GM18867 (cell line): ENCODE measurements around the gene PLPP2.

Source experiments
- ATAC-seq: cut with Tn5 transposase; IDR thresholded peaks from one replicate; pipeline ENCODE4 v1.9.1; 2021; ENCODE audit warnings: mild to moderate bottlenecking, moderate library complexity; ENCODE audit not compliant: unreplicated experiment

The PLPP2 gene

DNA sequence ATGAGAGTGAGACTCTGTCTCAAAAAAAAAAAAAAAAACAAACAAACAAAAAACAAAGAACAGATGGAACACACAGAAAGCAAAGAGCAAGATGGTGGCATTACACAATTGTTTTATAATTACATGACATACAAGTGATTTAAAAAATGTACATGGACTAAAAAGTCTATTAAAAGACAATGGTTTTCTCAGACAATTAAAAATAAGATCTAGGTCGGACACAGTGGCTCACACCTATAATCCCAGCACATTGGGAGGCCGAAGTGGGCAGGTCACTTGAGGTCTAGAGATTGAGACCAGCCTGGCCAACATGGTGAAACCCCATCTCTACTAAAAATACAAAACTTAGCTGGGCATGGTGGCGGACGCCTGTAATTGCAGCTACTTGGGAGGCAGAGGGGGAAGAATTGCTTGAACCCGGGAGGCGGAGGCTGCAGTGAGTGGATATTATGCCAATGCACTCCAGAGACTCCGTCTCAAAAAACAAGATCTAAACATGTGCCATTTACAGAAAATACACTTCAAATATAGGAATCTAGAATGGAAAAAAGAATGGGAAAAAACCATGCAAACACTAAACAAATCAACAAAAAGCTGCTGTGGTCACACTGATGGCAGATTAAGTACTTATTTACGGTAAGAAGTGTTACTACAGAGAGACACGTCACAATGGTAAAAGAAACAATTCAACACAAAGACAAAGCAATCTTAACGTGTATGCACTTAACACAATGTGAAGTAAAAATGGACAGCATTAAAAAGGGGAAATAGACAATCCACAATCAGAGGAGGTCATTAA is 26.7 kb upstream of the PLPP2 start:
- no peak for ATAC-seq

DNA sequence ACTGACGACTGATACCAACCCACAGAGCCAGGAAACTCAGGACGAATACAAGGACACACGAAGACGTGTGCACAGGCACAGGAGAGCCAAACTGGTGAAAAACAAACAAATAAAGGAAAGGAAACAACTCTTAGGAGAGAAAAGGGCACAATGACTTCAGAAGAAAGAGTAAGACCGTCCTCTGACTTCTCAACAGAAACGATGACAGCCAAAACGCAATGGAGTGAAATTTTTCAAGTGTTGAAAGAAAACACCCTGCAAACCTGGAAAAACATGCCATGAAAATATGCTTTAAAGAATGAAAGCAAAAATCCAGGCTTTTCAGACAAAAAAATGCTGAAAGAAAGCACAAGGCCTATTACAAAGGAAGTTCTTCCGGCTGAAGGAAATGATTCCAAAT is 24.6 kb upstream of the PLPP2 start:
- ATAC-seq, result no peak

DNA sequence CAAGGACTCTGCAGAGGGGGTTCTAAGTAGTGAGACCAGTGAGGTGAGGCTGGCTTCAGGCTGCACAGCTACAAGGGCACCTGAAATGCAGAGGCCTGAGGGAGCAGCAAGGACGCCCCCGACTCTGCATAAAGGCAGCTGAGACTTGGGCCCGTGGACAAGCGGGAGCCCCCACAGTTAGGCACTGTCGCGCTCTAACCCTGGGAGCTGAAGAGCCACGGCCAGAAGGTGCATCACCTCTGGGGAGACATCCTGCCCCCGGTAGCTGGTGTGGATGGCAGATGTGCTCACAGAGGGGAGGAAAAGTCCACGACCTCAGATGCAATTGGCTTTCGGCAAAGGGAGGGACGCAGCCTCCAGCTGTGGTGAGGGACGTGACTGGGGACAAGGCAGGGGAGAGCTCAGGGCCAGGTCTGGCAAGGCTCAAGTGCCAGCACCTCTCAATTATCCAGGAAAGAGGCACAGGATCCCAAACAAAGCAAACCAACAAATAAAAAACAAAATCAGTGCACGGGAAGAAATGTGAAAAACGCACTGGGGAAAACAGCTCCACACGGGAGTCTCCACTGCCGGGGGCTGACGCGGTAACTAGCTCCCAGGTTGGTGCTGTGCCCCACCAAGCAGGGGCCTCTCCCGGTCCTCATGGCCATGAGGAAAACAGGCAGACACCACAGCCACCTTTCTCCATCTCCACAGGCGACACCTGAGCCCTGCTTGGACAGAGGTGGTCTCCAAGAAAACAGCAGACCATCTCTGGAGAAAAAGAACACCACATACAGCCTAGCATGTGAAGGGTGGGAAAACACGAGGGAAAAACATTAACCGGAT is 23.0 kb upstream of the PLPP2 start:
- no peak for ATAC-seq

DNA sequence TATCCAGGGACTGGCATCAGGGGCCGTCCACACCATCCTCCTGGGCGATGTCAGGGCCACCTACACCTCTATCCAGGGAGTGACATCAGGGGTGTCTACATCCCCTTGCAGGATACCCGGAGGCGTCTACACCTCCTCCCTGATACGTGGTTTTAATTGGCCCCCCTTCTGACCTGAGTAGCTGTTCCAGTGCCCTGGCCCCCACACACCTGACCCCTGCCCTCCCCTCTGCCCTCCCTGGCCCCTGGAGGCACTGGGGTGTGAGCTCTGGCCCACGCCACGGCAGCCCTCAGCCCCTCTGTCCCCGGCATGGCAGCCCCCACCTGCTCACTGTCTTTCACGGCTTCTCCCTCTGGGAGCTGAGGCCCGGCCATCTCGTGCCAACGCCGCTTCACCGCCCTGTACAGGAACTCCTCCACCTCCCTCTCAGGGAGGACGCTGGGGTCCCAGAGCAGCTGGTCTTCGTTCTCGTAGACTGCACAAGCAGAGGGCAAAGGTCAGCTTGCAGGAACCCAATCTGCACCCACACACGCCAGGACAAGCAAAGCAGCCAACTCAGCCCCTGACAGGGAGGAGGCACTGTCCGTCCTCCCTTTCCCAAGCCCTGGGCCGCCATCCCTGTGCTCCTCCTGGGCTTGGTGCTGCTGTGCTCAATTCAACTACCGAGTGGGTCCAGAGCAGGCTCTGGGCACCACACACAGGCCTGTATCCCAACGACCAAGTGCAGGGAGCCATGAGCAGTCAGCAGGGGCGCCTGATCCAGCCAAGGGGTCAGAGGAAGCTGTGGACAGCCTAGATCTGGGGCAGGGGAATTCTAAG is 22.2 kb upstream of the PLPP2 start:
- ATAC-seq, result no peak

DNA sequence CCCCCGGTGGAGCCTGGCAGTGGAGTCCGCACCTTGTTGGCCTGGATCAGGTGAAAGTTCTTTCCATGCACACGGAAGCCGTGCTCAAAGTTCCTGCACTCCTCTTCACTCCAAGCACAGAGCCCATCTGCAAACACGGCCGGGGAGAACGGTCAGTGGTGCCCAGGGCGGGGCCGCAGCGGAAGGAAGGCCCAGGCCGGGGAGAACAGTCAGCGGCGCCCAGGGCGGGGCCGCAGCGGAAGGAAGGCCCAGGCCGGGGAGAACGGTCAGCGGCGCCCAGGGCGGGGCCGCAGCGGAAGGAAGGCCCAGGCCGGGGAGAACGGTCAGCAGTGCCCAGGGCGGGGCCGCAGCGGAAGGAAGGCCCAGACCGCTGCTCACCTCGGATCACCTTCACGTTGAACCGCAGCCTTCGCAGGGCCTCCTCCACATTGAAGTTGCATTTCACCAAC is 20.6 kb upstream of the PLPP2 start:
- no peak for ATAC-seq

DNA sequence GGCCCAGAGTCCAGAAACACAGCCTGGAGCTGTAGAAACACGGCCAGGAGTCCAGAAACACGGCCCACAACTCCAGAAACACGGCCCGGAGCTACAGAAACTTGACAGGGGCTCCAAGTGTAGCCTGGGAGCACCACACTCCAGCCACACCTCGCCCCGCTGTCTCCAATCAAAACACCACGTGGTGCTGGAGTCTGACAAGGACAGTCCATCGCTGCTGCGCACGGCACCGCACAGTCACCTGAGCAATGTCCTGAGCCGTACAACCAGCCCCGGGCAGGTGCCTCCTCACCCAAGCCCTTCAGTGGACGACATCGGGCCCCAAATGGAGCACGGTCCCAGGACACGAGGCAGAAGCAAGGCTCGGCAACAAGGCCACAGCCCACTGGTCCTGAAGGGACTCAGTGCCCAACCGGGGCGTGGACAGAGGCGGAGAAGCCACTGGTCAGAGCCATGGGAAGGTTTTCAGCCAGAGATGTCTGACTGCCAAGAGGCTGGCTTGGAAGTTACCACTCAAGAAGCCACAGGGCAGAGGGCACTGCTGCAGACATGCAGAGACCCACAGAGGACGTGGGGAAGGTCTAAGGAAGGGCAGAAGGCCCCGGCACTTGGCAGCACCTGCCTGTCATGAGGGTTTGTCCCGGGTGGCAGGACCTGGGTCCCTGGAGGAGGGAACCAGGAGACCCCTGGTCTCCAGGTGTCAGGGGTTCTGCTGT is 19.7 kb upstream of the PLPP2 start:
- ATAC-seq, result no peak

DNA sequence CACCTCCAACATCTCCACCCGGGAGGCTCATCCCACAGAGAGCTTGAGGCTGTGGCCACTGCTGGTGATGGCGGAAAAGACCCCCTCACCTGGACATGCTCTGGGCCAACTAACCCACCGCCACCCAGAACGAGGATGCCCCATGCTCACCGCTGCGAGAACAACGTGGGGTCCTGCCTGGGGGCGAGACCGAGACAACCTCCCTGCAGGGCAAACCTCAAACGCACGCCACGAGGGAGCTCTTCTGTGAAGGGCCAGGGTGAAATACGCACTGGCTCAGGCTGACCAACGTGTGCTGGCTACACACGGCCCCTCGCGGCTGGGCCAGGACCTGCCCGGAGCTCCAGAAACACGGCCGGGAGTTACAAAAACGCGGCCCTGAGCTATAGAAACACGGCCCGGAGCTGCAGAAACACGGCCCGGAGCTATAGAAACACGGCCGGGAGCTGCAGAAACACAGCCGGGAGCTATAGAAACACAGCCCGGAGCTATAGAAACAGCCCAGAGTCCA is 19.0 kb upstream of the PLPP2 start:
- no peak for ATAC-seq

DNA sequence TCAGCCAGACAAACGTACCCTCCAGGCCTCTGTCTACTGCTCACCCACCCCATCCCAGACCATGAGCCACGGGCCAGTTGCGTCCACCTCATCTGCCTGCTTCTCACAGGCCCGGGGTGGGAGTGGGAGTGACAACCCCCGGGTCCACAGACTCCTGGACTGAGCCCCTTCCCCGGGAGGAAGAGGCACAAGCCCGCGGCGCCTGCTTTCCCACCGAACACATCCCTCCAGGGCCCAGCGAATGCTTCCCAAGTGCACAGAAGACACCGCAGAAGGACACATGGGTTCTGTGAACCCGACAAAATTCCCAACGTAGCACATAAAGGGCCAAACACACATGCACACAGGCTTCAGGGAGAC is 18.0 kb upstream of the PLPP2 start:
- no peak for ATAC-seq

DNA sequence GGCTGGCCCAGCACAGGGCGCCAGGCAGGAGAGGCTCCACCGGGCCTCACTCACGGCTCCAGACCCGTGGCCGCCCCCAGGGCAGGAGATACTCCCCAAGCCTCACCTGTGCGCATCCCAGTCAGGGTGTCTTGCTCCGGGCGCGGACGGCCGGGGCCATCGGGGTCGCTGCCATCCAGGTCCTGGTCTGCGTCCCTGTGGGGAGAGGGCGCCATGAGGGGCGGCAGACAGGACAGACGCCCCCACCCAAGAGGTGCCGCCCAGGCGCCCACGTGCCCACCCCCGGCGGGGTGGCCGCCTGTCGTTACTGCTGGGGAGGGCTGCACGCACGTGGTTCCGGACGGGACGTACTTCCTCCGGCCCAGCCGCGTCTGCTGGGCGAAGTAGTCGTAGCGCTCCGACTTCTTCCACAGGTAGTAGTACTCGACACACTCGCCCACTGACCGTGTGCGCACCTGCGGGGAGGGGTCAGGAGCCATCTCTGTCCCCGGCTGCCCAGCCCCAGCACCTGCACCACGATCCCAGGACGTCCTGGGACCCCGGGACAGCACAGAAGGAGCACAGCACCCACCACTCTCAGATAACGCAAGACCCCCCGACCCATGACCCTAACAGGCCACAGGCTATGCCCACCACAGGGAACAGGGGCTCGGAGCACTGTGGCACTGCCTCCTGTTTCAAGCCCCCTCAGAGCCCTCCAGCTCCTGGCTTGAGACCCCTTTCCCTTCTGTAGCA is 17.4 kb upstream of the PLPP2 start:
- no peak for ATAC-seq

DNA sequence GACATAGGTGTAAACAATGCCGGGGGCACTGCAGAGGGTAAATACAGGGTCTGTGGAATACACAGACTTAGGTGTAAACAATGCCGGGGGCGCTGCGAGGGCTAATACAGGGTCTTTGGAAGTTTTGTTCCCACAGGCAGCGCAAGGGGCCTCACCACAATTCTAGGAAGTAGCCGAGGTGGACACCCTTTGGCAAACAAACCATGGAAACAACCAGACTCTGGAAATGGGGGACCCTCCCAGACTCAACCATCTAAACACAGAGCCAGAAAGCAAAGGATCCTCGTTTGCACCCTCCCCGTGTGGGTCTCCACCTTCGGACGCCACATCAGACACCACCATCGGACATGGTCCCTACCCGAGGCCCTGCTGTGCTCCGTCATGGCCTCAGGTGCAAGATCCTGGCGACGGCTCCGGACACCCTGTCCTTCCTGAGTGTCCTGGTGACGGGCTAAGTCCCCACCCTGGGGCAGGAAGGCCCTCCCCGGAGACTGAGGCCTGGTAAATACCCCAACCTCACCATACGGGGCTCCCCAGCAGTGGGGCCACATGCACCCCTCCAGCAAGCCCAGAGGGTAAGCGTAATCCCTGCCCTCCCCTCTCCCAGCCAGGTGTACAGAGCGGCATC is 16.7 kb upstream of the PLPP2 start:
- no peak for ATAC-seq

DNA sequence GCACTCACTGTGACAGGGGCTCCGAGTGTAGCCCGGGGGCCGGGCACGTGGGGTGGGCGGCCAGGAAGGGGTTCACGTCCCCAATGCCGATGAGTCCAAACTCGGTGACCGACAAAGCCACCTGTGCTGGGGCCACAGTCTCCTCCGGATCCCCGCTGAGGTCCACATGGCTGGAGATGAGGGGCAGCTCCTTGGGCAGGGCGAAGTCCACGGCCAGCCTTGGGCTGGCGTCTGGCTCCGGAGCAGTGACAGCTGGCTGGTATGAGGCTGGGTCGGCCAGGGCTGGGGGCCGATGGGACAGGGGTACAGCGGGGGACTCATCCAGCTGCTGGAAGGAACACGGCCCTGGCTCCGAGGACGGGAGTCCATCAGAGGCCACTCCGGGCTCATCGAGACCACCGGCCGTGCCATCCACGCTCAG is 15.9 kb upstream of the PLPP2 start:
- ATAC-seq, result no peak

DNA sequence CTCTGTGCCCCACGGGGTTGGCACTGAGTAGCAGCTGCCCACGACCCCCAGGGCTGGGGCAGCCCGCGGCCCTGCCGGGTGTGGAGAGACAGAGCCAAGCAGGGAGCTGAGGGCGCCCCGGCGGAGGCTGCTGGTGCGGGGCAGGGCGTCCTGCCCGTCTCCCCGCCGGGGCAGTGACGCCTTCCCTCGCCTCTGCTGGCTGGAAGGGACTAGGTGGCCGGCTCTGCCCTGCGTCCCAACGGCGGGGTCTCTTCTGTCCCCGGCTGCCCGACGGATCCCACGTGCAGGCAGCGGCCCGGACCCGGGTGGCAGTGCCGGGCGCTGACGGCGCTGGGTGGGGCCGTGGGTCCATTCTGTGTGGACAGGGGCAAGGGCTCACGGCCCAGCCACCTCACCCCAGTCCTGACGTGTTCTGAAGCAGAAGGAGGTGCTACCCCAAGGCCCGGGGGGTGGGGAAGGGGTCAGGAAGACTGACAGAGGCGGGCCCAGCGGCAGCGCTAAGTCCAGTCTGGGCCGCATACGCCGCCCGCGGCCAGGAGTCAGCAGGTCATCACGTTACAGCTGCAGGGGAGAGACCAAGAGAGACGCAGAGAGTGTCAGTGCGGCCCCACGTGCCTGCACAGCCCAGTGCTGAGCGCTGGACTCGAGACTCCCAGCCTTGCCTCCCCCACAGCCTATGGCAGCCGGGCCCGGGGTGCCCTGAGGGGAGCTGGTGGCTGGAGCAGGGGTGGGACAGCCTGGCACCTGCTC is 15.1 kb upstream of the PLPP2 start:
- ATAC-seq, result no peak

DNA sequence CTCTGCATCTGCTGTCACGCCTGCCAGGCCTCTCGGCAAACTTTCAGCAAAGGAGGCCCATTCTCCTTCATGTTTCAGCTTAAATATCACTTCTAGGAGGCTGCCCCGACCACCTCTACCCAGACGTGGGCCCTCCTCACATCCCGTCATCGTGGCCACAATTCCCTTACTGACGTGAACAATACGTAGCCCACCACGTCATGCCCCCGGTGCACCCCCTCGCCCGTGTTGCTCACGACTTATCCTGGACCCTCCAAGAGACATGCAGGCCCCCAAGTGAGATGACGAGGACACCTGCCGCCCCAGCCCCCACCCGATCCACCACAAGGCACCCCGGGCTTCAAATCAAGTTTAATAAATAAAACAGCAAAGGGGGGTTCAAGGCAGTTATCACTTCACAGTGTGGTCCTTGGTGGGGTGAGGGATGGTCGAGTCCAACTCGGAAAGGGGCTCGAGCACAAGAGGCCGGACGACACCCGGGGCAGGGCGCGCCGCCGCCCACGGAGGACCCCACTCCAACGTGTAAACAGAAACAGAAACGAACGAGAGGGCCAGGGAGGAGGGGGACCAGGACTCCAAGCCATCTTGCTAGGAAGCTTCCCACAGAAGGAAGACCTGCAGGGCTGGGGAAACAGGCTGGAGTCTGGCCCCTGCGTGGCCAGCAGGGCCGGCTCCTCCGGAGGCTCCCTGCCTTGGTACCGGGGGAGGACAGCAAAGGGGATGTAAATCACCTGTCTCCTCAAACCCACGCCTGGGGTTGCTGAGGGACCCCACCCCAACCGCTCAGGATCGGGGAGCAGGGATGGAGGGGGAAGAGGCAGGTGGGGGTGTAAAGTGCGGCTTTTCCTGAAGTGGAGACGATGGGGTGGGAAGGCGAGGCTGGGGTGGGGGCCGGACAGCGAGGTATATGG is 14.3 kb upstream of the PLPP2 start:
- no peak for ATAC-seq

DNA sequence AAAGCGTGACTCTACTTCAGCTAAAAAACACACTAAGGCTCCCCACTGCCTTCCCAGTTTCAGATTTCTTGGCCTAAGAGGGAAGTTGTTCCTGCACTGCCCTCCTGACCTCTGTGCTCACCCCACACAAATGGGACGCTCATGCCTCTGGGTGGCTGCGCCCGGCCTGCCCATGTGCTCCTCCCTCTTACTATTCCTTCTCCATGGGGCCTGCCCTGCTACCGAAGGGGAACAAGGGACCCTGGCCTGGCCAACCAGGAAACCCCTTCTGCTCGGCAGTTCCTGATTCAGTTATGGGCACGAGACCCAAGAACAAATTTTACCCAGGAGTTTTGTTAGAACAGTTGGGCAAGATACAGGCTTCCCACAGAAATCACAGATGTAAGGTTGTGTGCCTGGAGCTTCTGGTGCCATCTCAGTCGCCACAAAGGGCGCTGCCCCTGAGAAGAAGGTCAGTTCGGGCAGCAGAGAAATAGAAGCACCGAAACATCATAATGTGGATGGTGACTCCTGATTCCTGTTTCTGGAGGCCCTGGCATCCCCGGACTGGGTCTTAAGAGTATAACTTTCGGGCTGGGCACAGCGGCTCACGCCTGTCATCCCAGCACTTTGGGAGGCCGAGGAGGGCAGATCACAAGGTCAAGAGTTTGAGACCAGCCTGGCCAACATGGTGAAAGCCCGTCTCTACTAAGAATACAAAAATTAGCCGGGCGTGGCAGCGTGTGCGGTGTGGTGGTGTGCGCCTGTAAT is 5.4 kb upstream of the PLPP2 start:
- no peak for ATAC-seq

DNA sequence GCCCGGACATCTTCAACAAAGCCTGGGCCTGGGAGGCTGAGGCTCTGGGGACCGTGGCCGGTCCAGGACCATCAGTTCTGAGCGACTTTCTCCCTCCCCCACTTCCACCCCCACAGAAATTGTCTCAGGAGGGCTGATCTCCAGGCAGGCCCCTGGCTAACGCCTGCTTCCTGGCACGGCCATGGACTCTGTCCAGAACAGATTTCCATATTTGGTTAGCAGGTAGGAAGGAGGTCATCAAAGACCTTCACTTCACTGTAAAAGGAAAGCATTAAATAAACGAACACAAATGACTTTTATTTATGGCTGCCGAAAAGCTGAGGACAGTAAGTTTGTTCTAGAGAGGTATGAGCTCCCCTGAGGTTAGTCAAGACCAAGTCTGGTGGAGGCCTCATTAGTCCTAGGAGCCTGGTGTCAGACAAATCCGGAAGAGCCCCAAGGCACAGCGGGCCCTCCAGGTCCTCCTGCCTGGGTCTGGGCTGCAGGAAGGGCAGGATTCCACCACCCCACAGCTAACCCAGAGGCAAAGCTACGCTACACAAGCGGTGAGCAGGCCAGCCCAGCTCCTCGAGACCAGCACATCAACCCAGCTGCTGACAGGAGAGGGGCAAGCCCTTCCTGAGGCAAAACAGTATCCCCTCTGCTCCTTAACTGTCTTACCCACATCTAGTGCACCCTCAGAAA is 4.6 kb upstream of the PLPP2 start:
- ATAC-seq, result no peak

DNA sequence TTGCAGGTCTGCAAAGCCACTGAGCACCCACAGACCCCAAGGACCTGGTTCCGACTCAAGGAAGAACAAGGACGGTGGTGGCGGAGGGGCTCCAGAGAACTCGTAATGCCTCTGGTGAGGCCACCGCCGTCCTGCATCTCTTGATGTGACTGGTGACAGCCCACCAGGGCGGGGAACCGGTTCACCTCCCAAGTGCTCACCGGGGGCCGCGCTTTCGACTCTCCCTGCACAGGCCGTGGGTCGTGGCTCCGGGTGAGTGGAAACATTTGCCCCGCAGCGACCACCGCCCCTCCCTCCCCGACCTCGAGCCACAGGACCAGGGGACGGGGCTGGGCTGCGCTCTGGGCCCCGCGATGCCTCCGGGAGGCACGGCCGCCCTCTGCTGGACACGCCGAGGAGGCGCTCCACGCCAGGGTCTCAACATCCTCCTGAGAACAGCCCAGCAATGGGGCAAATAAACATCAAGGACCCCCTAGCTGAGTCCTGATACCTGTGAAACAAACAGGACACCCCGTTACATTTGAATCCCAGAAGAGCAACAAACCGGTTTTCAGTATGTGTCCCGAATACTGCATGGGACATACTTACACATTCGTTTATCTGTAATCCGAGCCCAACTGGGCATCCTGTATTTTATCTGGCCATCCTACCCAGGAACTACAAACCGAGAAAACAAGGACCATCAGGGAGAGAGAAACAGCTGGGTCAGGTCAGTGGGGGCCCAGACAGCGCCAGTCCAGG is 3.9 kb upstream of the PLPP2 start:
- no peak for ATAC-seq
